ENCODE data around the gene LDB3.
"Not testable (repeated sequence)": the region's sequence is repeated elsewhere in the genome, so short reads cannot be mapped to it uniquely, and the experiment has no call there.

The LDB3 gene

DNA sequence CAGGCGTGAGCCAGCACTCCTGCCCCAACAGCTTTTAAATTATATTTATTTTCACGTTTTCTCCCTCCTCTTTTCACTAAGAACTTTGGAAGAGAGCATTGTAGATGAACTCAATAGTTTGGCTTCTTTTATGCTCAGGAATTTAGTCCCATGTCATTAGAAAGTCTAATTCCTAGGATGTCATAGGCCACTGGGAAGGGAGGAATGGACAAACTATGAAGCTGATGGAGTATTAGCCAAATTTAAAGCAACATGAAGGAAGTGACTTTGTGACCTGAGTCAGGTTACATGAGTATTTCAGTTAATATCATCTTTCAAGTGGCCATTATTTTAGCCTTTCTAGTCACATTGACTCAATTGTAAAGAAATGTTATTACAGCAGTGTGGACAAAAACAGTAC is 32.0 kb upstream of the LDB3 start:
- H3K4me3 ChIP-seq (ENCODE audit: low read depth, low read length), result no peak overlapping the region
- TF ChIP-seq, protein P1, sequence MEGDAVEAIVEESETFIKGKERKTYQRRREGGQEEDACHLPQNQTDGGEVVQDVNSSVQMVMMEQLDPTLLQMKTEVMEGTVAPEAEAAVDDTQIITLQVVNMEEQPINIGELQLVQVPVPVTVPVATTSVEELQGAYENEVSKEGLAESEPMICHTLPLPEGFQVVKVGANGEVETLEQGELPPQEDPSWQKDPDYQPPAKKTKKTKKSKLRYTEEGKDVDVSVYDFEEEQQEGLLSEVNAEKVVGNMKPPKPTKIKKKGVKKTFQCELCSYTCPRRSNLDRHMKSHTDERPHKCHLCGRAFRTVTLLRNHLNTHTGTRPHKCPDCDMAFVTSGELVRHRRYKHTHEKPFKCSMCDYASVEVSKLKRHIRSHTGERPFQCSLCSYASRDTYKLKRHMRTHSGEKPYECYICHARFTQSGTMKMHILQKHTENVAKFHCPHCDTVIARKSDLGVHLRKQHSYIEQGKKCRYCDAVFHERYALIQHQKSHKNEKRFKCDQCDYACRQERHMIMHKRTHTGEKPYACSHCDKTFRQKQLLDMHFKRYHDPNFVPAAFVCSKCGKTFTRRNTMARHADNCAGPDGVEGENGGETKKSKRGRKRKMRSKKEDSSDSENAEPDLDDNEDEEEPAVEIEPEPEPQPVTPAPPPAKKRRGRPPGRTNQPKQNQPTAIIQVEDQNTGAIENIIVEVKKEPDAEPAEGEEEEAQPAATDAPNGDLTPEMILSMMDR (IDR thresholded peaks at IDR 0.05; ENCODE audit: borderline replicate concordance, insufficient read depth, low read depth, low read length), result no peak

DNA sequence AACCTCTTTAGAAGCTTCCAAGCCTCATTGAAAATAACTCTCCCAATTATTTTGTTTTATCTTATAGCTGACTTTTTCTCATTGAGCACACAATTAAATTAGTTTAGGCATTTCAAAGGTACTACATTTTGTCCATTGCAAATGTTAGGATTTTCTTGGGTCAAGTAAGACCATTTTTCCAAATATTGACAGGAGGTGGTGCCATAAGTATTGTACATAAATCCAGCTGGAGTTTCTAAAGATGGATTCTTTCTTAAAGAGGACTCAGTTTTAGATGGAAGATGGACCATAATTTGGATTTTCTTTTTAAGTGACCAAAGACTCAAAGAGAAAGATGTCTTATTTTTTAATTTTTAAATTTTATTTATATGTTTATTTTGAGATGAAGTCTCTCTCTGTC is 26.3 kb upstream of the LDB3 start:
- TF ChIP-seq, protein P1 (IDR thresholded peaks at IDR 0.05; ENCODE audit: borderline replicate concordance, insufficient read depth, low read depth, low read length), result no peak
- no peak overlapping the region for H3K4me3 ChIP-seq (ENCODE audit: low read depth, low read length)

DNA sequence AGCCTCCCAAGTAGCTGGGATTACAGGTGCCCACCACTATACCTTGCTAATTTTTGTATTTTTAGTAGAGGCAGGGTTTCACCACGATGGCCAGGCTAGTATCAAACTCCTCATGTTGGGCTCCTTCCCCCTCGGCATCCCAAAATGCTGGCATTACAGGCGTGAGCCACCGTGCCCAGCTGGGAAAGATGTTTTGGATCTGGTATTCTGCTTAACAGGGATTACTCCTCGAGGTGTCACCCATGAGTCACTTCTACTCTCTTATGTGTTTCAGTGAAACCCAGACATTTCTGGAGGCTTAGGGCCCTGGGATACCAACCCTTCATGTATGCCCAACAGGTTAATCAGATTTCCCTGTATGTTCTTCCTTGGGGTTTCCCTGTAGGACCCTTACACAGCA is 25.8 kb upstream of the LDB3 start:
- TF ChIP-seq, protein P1 (IDR thresholded peaks at IDR 0.05; ENCODE audit: borderline replicate concordance, insufficient read depth, low read depth, low read length), result no peak
- H3K4me3 ChIP-seq (ENCODE audit: low read depth, low read length), result no peak overlapping the region

DNA sequence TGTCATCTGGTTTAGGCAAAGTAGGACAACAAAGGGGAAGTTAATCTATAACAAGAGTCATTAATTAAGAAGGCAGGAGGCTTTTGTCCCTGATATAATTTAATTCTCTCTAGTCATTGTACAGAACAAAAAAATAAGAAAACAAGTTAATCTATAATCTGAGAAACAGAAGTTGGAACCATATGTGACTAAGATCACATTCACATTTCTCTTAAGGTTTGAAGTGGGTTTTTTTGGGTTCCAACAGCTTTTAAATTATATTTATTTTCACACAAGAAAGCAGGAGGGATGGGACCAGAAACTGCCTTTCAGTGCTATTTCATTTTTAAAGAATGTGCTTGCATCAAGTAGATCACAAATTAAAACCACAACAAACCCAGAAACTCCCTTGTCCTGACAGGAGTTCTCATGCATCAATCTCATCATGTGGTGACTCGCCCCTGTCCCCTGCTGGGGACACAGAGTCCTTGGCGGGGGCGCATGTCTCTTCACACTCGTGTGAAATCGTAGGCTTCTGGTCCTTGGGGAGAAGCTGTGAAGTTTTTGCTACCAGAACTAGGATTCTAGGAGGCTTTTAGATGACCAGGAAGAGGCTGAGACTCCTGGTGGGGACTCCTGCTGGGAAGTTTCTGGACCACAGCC is 24.0 kb upstream of the LDB3 start:
- TF ChIP-seq, protein P1 (IDR thresholded peaks at IDR 0.05; ENCODE audit: borderline replicate concordance, insufficient read depth, low read depth, low read length), result no peak
- H3K4me3 ChIP-seq (ENCODE audit: low read depth, low read length), result no peak overlapping the region

DNA sequence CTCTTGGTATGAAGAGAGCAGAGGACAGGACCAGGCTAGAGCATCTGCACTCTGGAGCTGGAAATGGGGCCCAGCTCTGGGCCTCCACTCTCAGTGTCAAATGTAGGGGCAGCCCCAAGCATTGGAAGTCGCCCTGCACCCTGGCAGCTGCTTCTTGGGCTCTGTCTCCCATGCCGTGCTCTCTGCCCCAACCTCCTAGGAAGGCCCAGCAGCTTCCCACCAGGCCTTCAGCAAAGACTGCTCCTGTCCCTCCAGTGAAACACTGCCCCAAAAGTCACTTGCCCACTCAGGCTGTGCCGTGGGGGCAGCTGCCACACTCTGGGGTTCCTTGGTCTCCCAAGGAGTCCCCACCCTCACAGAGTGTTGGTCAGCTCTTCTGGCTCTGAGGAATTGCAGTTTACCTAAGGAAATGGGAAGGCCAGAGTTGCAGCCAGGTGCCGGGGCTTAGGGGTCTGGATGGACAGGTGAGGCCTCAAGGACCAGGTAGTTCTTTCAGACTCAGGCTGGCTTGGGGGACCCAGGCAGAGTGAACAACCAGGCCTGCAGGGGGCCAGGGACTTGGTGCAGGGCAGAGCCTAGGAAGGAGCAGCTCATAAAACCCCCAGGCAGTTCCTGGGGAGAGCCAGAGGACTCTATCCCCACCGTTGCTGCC is 23.4 kb upstream of the LDB3 start:
- TF ChIP-seq, protein P1 (IDR thresholded peaks at IDR 0.05; ENCODE audit: borderline replicate concordance, insufficient read depth, low read depth, low read length), result no peak
- no peak overlapping the region for H3K4me3 ChIP-seq (ENCODE audit: low read depth, low read length)

DNA sequence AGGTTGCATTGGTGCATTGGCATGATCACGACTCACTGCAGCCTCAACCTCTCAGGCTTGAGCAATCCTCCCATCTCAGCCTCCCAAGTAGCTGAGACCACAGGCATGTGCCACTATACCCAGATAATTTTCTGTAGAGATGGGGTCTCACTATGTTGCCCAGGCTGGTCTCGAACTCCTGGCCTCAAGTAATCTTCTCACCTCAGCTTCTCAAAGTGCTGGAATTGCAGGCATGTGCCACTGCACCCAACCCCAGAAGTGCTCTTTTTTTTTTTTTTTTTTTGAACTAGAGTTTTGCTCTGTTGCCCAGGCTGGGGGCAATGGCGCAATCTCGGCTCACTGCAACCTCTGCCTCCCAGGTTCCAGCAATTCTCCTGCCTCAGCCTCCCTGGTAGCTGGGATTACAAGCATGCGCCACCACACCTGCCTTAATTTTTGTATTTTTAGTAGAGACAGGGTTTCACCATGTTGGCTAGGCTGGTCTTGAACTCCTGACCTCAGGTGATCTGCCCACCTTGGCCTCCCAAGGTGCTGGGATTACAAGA is 22.6 kb upstream of the LDB3 start:
- not testable (repeated sequence) for H3K4me3 ChIP-seq (ENCODE audit: low read depth, low read length)

DNA sequence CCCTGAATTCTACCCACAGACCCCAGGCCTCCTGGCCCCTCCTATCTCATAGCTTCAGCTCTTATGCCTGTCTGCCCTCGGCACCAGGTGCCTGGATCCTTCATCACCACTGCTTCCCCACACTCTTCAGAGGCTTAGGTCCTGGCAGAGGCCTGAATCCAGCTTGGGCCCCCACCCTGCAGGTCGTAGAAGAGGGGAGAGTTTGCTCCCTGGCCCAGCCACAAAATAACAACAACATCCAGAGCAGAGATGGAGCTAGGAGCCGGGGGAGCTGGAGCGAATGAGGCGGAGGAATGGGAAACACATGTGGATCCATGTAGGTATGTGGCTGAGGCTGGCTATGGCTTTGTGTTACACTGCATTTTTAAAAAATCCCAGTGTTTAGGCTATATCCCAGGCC is 21.8 kb upstream of the LDB3 start:
- H3K4me3 ChIP-seq (ENCODE audit: low read depth, low read length), result no peak overlapping the region
- TF ChIP-seq, protein P1 (IDR thresholded peaks at IDR 0.05; ENCODE audit: borderline replicate concordance, insufficient read depth, low read depth, low read length), result no peak
